GM21528 (cell line): ENCODE data around the gene UPK3BL2.
"Not testable (repeated sequence)": the region's sequence is repeated elsewhere in the genome, so short reads cannot be mapped to it uniquely, and the experiment has no call there.

Experiments used
- ATAC-seq: cut with Tn5 transposase; IDR thresholded peaks from one replicate; pipeline ENCODE4 v1.9.1; 2021; ENCODE audit warnings: mild to moderate bottlenecking, moderate library complexity; ENCODE audit not compliant: unreplicated experiment, low FRiP score

The UPK3BL2 gene

DNA sequence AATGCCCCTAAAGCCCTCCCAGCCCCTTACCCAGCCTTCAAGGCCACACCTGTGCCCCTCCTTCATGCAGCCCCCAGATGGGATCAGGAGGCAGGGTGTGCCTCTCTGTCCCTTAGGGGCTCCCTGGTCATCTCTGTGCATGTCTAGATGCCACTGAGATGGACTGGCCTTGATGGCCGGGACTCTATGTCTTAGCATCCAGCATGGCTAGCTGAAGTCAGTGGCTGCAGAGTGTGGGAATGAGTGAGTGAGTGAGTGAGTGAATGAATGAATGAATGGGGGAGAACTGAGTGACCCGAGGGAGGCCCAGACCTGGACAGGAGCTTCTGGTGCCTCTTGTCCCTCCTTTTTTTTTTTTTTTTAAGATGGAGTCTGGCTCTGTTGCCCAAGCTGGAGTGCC lies 11.4 kb downstream of the UPK3BL2 start:
- ATAC-seq: not testable (repeated sequence)

DNA sequence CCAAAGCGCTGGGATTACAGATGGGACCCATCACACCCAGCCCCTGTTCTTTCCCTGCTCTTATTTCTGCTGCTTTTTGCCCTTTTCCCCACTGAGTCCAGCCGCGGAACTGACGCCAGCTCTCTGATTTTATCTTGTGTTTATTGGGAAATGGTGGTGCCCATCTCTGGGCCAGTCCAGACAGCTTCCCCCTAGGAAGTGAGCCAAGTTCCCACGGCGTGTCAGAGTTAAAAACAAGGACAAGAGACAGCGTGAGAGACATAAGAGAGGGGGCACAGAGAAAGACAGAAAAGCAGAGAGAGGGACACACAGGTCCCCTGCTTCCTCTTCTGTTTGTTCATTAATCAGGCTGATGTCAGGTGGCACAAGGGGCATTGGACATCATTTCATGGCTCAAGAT lies 11.9 kb downstream of the UPK3BL2 start:
- not testable (repeated sequence) for ATAC-seq

DNA sequence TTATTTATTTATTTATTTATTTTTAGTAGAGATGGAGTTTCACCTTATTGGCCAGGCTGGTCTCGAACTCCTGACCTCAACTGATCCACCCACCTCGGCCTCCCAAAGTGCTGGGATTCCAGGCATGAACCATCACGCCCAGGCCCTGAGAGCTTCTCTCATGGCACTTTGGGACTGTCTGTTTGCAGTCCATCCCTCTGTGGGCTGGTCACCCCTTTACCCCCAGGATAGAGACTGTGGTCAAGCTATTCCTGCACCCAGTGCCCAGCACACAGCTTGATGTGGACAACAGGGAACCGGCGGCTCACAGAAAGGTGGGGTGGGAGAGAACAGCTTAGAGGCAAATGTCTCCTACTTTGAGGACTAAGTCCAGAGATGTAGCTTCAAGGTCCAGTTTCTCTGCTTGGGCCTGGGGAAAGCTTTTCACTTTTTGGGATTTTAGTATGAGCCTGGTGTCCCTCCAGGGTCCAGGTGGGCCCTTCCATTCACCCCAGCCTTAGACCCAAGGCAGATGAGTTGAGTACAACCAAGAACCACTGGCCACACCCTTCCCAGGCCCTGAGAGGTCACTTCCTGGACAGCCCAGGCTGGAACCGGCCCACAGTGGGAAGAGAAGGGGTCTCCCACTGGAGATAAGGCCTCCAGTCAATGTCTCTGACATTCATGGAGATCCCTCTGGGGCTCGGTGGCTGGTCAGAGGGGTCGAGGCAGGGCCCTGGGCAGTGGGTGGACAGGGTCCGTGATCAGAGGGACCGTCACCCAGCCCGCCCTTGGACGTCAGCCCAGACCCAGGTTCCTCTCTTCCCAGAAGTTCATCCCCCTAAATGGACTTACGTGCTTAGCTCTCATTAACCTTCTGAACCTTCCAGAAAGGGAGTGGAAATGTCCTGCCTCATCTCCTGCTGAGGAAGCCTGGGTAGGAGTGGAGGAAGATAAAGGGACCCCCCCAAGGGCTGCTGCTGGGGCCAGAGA lies 15.4 kb downstream of the UPK3BL2 start:
- ATAC-seq: not testable (repeated sequence)

DNA sequence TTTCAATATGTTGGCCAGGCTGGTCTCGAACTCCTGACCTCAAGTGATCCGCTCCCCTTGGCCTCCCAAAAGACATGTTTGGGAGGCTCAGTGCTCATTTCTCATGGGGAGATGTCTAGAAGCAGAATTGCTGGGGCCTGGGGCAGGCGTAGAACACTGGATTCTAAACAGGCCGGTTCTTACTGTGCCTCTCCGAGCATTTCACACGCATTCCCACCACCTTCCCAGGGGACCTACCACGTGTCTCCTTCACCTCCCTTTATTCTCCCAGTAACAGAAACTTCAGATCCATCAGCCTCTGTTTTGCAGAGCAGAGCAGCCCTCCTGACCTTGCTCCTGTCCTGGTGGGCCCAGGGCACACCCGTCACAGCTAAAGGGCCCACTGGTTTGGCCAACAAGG lies 16.3 kb downstream of the UPK3BL2 start:
- ATAC-seq: not testable (repeated sequence)

DNA sequence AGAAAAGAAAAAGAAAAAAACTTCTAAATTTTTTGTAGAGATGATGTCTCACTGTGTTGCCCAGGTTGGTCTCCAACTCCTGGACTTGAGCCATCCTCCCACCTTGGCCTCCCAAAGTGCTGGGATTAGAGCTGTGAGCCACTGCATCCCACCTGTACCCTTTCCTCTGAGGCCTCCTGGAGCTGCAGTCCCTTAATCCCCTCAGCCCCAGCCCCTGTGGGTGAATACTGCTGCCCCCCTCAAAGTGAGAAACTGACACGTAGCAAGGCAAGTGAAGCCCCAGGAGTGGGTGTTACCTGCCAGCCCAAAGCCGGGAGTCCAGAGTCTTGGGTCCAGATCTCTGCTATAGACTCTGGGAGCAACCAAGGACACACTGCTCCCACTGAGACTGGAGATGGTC lies 18.7 kb downstream of the UPK3BL2 start:
- ATAC-seq: not testable (repeated sequence)

DNA sequence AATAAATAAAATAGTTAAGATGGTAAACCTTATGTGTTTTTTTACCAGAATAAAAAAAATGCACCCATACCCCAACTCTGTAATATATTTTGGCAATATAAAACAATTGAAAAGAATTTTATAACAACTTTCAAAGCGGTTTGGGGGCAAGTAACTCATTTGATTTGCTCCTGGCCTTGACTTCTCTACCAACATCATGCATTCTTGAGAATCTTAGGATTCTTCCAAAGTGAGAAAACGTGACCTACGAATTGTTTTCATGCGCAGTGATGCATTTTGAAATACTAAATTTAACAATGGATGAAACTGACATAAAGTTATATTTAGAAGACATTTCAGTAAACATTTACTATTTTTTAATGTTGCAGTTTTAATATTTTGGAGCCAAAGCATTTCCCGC lies 22.7 kb downstream of the UPK3BL2 start:
- ATAC-seq: not testable (repeated sequence)

DNA sequence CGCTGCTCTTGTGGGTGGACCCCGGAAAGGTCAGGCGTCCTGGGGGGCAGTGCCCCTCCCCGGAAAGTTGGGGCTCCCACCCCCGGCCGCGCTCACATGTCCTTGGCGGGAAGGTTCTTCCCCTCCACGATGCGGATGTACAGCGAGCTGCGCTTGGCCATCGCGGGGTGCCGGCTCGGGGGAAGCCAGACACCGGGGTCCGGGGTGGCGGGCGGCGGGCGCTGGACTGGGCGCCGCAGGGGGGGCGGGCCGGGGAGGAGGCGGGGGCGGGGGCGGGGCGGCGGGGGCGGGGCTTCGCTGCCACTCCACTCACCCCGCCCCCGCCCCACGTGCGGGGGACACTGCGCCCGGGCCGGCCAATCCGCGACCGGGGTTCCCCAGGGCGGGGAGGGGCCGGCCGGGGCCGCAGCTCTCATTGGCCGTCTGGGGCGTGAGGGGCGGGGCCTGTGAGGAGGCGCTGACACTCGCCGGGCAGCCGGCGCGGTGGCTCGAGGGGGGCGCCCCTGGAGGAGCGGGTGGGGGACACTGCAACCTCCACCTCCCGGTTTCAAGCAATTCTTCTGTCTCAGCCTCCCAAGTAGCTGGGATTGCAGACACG lies 25.8 kb downstream of the UPK3BL2 start, which contains the start of gene RASA4B:
Gene RASA4B, minus strand, starts transcription at position 228 of the 598 bp plus-strand sequence. Its CDS starts 67 bp downstream, at position 161.
- peak; percentile 52 for ATAC-seq

DNA sequence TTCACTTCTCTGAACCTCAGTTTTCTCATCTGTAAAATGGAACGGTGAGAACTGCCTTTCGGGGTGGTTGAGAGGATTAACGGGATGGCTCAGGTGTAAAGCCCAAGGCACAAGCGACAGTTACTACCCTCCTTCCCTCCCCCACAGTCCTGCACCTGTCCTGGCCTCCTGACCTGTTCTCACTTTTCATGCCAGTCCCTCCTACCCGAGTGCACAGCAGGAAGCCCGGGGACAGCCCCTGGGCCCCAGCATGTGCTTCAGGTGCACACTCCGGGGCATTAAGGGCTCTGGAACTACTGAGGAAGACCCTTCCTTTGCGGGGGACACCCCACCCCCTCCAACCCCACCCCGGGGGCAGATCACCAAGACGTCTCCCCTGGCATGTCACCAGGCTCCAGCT lies 26.5 kb downstream of the UPK3BL2 start:
- ATAC-seq: not testable (repeated sequence)

DNA sequence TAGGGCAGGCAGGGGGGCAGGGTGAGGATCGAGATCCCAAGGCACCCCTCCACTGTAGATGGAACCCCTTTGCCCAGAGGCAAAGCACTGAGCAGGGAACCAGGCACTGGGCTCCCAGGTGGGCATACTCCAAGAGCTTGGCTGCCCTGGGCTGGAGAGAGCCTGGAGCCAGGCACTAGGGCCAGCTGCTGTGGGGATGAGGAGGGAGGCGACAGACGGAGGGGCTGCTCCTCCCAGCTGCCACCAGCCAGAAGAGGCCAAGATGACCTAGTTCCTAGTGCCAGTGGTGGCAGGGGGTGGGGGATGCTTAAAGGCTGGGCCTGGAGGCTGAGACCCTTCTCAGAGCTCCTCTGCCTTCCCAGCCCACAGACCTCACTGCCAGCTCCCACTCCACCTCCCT lies 27.6 kb downstream of the UPK3BL2 start:
- ATAC-seq: not testable (repeated sequence)

DNA sequence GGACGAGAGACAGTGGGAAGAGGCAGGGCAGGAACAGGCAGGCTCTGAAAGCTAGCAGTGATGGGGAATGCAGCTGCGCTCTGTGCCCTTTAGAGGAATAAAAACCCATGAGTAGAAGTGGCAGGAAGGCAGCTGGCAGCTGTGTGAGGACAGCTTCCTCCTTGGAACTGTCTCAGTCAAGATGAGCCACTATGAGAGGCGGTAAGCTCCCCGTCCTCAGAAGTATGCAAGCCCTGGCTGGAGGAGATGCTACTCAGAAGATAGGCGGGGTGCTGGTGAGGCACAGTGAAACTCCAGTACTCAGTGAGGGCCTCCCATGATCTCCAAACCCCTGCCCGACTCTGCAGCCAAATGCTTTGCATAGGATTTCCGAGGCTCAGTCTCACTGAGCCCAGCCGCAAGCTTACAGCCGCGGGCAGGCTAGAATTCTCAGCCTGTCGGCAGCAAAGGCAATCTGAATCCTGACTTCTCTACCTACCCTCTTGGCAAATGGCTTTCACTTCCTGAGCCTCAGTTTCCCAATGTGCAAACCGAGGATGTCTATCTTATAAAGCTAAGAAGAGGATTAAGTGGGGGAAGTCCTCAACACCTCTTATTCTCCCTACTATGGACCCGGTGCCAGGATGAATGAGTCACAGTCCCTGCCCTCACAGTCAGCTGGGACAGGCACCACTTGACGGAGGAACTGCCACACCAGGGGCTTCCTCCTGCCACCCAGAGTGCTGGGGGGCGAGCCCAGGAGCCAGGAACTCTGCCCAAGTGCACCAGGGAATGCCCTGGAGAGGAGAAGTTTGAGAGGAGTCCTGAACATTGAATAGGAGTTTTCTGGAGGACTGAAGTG lies 28.4 kb downstream of the UPK3BL2 start:
- peak; percentile 72 for ATAC-seq

DNA sequence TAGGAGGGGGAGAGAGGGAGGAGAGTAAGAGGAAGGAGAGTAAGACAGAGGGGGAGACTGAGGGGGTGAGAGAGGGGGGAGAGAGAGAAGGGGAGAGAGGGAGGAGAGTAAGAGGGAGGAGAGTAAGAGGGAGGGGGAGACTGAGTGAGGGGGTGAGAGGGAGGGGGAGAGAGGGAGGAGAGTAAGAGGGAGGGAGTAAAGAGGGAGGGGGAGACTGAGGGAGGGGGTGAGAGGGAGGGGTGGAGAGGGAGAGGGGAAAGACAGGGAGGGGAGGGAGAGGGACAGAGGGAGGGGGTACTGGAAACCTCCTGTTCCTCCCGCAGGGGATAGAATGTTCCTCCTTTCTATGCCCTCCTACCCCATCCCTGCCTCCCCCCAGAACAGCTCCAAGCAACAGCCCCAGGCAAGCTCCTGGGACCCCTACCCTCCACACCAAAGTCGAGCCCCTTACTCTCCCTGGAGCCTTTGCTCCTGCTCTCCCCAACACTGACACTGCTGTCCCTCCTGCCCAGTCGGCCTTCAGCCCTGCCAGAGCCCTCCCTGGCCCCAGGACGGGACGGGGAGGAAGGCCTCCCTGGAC lies 30.8 kb downstream of the UPK3BL2 start:
- not testable (repeated sequence) for ATAC-seq

DNA sequence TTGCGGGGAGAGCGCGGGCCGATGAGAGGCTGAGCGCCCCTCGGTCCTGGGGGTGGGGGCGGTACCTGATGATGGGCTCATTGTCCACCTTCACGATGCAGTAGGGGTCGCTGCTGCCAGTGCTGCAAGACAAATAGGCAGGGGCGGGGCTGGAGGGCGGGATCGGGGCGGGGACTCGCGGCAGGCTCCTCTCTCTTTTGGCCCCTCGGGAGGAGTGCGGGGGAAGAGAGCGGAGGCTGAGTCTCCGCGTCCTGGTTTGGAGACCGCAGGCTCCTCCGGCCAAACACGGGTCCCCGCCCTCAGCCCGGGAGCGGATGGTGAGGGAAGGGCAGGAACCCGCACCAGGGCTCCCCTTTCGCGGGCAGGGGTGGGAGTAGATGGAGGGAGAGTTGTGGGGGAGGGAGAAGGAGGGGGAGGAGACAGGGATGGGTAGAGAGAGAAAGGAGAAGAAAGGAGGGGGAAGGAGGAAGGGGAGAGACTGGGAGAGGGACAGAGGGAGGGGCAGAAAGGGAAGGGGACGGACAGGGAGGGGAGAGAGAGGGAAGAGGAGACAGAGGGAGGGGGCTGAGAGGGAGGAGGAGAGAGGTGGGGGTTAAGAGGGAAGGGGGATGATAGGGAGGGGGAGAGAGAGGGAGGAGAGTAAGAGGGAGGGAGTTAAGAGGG lies 31.5 kb downstream of the UPK3BL2 start:
- peak; percentile 31 for ATAC-seq

DNA sequence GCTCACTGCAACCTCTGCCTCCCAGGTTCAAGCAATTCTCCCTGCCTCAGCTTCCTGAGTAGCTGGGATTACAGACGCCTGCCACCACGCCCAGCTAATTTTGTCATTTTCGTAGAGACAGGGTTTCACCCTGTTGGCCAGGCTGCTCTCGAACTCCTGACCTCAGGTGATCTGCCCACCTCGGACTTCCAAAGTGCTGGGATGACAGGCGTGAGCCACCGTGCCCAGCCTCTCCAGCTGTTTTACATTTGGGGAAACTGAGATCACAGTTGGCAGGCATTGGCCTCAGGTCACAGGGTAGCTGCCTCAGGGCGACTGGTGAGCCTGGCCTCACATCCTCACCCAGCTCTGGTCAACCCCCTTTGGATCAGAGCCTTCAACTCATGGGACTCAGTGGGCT lies 32.9 kb downstream of the UPK3BL2 start:
- not testable (repeated sequence) for ATAC-seq

DNA sequence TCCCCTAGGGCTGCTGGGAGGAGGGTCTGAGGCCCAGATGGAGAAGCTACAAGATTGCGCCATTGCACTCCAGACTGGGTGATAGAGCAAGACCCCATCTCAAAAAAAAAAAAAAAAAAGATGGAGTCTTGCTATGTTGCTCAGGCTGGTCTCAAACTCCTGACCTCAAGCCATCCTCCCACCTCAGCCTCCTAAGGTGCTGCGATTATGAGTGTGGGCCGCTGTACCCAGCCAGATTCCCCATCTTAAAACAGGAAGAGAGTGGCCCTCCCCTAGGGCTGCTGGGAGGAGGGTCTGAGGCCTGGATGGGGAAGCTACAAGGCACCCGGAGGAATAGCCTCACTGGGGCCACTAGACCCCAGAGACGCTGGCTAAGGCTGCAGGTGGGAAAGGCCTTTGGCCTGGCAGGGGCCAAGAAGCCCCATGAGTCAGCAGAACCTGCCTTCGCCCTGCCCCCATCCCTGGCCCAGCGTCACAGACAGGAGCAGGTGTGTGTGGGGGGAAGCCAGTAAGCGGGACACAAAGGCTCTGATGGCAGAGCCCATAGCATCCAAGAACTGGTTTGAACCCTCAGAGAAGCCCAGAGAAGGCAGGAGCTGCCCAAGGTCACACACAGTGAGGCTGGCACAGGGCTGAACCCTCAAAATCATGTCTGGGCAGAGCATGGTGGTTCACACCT lies 35.9 kb downstream of the UPK3BL2 start:
- ATAC-seq: not testable (repeated sequence)

DNA sequence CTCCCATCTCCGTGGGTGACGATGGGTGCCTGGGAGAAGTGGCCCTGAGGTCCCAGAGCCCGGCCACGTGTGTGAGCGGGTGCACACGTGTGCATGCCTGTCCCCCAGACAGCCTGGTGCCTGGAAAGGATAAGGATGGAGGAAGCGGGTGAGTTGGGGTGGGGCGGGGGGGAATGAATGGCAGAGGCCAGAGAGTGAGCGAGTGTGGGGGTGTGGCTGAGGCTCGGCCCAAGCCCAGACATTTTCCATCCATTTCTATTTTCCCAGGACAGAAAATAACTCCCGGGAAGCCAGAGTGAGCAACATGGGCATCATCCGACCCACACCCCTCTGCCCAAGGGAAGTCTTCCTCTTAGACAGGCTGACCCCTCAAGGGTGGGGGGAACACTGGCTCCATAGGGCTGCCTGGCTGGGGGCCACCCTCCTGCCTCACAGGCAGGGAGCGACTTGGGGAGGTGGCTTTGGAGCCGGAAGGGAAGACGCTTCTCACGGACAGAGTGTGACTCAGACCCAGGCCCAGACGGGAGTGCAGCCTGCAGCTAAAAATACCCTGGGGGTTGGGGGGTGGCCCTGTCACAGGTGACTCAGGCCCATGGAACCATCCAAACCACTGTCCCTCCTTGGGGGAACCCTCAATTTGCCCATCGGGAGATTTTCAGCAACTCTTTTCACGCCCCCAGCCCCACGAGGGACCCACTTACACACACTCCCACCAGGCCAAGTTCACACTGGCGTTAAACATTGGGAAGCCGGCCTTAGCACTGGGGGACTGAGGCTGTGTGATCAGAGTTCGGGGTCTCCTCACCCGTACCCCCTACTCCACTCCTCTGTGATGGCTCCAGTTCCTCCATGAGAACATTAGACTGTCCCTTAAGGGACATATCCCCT lies 38.0 kb downstream of the UPK3BL2 start:
- not testable (repeated sequence) for ATAC-seq

DNA sequence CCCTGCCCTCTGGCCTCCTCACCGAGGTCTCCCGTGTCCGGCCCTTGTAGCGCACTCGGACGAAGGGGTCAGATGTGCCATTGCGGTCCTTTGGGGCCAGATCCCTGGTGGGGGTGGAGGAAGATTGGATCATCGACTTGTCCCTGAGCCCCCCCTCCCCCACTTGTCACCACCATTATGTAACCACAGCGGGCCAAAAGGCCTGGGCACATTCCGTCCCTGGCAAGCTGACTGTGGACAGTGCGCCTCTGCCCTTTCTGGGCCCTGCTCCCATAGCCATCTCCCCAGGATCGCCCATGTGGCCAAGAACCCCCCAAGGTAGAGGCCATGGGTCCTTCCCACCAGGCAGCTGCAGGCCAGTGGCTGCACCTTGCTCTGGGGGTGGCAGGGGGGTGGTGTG lies 40.4 kb downstream of the UPK3BL2 start:
- not testable (repeated sequence) for ATAC-seq

DNA sequence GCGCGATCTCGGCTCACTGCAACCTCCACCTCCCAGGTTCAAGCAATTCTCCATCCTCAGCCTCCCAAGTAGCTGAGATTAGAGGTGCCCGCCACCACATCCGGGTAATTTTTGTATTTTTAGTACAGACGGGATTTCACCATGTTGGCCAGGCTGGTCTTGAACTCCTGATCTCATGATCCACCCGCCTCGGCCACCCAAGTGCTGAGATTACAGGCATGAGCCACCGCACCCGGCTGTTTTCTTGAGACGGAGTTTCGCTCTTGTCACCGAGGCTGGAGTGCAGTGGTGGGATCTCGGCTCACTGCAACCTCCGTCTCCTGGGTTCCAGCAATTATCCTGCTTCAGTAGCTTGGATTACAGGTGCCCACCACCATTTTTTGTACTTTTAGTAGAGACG lies 45.2 kb downstream of the UPK3BL2 start:
- ATAC-seq: not testable (repeated sequence)

DNA sequence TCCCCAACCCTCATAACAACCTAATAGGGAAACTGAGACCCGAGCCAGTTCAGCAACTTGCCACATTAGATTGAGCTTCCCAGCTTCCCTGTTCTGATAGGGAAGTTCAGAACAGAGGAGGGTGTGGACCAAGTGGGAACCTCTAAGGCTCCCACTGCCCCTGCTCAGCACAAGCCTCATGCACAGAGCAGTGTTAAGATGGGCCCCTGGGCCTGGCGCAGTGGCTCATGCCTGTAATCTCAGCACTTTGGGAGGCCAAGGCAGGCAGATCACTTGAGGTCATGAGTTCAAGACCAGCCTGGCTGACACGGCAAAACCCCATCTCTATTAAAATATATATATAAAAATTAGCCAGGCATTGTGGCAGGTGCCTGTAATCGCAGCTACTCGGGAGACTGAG lies 46.2 kb downstream of the UPK3BL2 start:
- ATAC-seq: not testable (repeated sequence)
